ENCODE measurements around the gene ARHGAP35. TPM values are rescaled to one million over a fixed set of nuclear protein-coding genes. Genes with fewer than 3 reads are reported as not detected.

Gene ARHGAP35
- total RNA-seq, 1 donor from 2014 or later = 22.4 TPM

DNA sequence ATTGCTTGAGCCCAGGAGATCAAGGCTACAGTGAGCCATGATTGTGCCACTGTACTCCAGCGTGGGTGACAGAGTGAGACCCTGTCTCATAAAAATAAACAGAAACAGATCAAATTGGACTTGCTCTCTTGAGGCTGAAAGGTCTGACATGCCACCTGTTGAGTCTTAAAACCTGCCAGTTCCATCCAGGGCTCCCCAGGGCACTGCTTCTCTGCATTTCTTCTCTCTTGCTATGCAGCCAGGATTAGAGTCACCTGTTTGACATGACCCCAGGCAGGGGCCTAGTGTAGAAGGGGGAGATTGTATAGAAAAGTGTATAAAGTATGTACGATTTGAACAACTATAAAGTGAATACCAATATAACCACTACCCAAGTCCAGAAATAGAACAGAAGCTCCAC, 45.4 kb downstream of the ARHGAP35 start:
- H3K27me3 Mint-ChIP-seq (ENCODE audit: insufficient read depth) = no peaks in the 10 kb centered on the region
- intact Hi-C loops (cut with micrococcal nuclease) = no loop called here
- H3K9me3 Mint-ChIP-seq = no peaks in the 10 kb centered on the region
- no peak for DNase-seq (ENCODE audit: low spot score)
- H3K4me1 Mint-ChIP-seq (ENCODE audit: low read depth) = peaks cover 13% of the 10 kb centered on the region
- H3K36me3 Mint-ChIP-seq (ENCODE audit: low read depth) = peaks cover 1% of the 10 kb centered on the region
- no peak overlapping the region for H3K27ac Mint-ChIP-seq
- no peak overlapping the region for H3K4me3 Mint-ChIP-seq

DNA sequence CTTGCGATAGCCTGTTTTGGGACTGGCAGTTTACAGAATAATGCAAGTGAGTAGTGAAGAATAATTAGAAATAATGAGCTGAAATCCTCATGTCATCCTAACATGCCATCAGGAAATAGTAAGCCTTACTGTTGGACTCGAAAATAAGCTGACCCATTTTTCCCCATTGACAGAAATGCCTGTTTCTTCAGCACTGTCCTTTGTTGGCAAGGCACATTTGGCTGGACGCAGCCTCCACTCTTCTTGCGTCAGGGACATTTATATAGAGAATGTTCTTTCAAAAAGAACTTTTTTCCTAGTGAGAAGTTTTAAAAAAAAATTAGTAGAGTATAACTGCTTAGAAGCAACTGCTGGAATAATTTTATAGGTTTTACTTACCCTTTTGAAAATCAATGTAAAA, 47.1 kb downstream of the ARHGAP35 start:
- intact Hi-C loops (cut with micrococcal nuclease) = no loop called here
- Mint-ChIP-seq H3K4me3 (no peak overlapping the region), H3K4me1 (ENCODE audit: low read depth) (peaks cover 15% of the 10 kb centered on the region), H3K36me3 (ENCODE audit: low read depth) (peaks cover 1% of the 10 kb centered on the region), H3K9me3 (no peaks in the 10 kb centered on the region), H3K27ac (no peak overlapping the region), H3K27me3 (ENCODE audit: insufficient read depth) (no peaks in the 10 kb centered on the region)
- DNase-seq (ENCODE audit: low spot score) = no peak

DNA sequence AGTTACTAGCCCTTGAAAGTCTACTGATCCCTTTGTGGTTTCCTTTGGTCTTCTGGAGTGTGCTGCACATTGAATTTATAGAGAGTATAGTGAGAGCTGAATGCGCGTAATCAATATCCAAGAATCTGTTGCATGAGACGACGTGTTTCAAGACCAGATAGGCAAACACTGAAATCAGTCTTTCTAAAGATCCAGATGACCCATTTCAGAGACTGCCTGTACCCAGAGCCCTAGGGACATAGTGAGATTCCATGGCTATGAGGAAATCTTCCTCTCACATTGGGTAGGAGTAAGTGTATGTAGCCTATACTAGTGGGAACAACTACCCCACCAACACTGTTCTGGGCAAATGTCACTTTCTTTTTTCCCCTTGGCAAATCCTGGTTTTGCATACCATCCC, 48.6 kb downstream of the ARHGAP35 start:
- Mint-ChIP-seq H3K27ac (no peak overlapping the region), H3K27me3 (ENCODE audit: insufficient read depth) (no peaks in the 10 kb centered on the region), H3K4me3 (no peak overlapping the region), H3K36me3 (ENCODE audit: low read depth) (peaks cover 1% of the 10 kb centered on the region), H3K9me3 (no peaks in the 10 kb centered on the region), H3K4me1 (ENCODE audit: low read depth) (peaks cover 13% of the 10 kb centered on the region)
- no peak for DNase-seq (ENCODE audit: low spot score)
- intact Hi-C loops (cut with micrococcal nuclease) = no loop called here

Other genes with a start within 250 kb of the ARHGAP35 start
- 217 and 218 TPM in 2 replicates for gene PTGIR, start 235.9 kb upstream of the ARHGAP35 start, total RNA-seq
- gene GNG8, start 224.8 kb upstream of the ARHGAP35 start, total RNA-seq = 17.8 and 18.6 TPM in 2 replicates
- 4.3 and 5.7 TPM in 2 replicates for gene DACT3, start 199.8 kb upstream of the ARHGAP35 start, total RNA-seq
- gene PRKD2, start 143.9 kb upstream of the ARHGAP35 start, total RNA-seq = 88.6 and 92.9 TPM in 2 replicates
- gene FKRP, start 114.9 kb upstream of the ARHGAP35 start, total RNA-seq = 25.1 and 26.6 TPM in 2 replicates
- gene STRN4, start 114.5 kb upstream of the ARHGAP35 start, total RNA-seq = 106 and 116 TPM in 2 replicates
- gene SLC1A5, start 72.4 kb upstream of the ARHGAP35 start, total RNA-seq = 264 and 267 TPM in 2 replicates
- 96.4 and 98.1 TPM in 2 replicates for gene AP2S1, start 10.2 kb upstream of the ARHGAP35 start, total RNA-seq
- gene NPAS1, start 158.8 kb downstream of the ARHGAP35 start, total RNA-seq = 0.39 and 0.49 TPM in 2 replicates
- gene TMEM160, start 187.6 kb downstream of the ARHGAP35 start, total RNA-seq = 51.0 and 52.1 TPM in 2 replicates